ENCODE results near the gene TMEM42.

Gene TMEM42

GRCh38 chr3:44870375-44871061 lies 8.8 kb downstream of the TMEM42 start:
- DNase-seq (ENCODE audit: low read depth in 2 of 2, low spot score in 1 of 2) = no peak

- no peak for DNase-seq (ENCODE audit: low read depth in 2 of 2, low spot score in 1 of 2)
Measured at GRCh38 chr3:44874308-44874707, 12.6 kb downstream of the TMEM42 start, which contains the start of gene TGM4. Gene TGM4, plus strand, starts transcription at chr3:44874608. Its CDS starts 71 bp downstream, at chr3:44874679.

- no peak for DNase-seq (ENCODE audit: low read depth in 2 of 2, low spot score in 1 of 2)
Measured at GRCh38 chr3:44875596-44875995, 13.9 kb downstream of the TMEM42 start.

- DNase-seq (ENCODE audit: low read depth in 2 of 2, low spot score in 1 of 2) = no peak
Measured at GRCh38 chr3:44877333-44877732, 15.6 kb downstream of the TMEM42 start.

GRCh38 chr3:44880284-44880683 lies 18.6 kb downstream of the TMEM42 start:
- DNase-seq (ENCODE audit: low read depth in 2 of 2, low spot score in 1 of 2) = no peak

GRCh38 chr3:44883213-44883955 lies 21.7 kb downstream of the TMEM42 start:
- DNase-seq (ENCODE audit: low read depth in 2 of 2, low spot score in 1 of 2) = no peak

GRCh38 chr3:44883999-44884431 lies 22.3 kb downstream of the TMEM42 start:
- DNase-seq (ENCODE audit: low read depth in 2 of 2, low spot score in 1 of 2) = no peak

- DNase-seq (ENCODE audit: low read depth in 2 of 2, low spot score in 1 of 2) = no peak
Measured at GRCh38 chr3:44885618-44886017, 23.9 kb downstream of the TMEM42 start.

GRCh38 chr3:44886561-44886960 lies 24.8 kb downstream of the TMEM42 start:
- DNase-seq (ENCODE audit: low read depth in 2 of 2, low spot score in 1 of 2) = no peak

- DNase-seq (ENCODE audit: low read depth in 2 of 2, low spot score in 1 of 2) = no peak
Measured at GRCh38 chr3:44887101-44887500, 25.4 kb downstream of the TMEM42 start.

- no peak for DNase-seq (ENCODE audit: low read depth in 2 of 2, low spot score in 1 of 2)
Measured at GRCh38 chr3:44890258-44890657, 28.5 kb downstream of the TMEM42 start.

- no peak for DNase-seq (ENCODE audit: low read depth in 2 of 2, low spot score in 1 of 2)
Measured at GRCh38 chr3:44890852-44891251, 29.1 kb downstream of the TMEM42 start.

- DNase-seq (ENCODE audit: low read depth in 2 of 2, low spot score in 1 of 2) = no peak
Measured at GRCh38 chr3:44892689-44893088, 31.0 kb downstream of the TMEM42 start.

GRCh38 chr3:44893097-44893496 lies 31.4 kb downstream of the TMEM42 start:
- DNase-seq (ENCODE audit: low read depth in 2 of 2, low spot score in 1 of 2) = no peak

- no peak for DNase-seq (ENCODE audit: low read depth in 2 of 2, low spot score in 1 of 2)
Measured at GRCh38 chr3:44894485-44894884, 32.8 kb downstream of the TMEM42 start.

- no peak for DNase-seq (ENCODE audit: low read depth in 2 of 2, low spot score in 1 of 2)
Measured at GRCh38 chr3:44896440-44896839, 34.7 kb downstream of the TMEM42 start.

GRCh38 chr3:44899683-44900367 lies 38.1 kb downstream of the TMEM42 start:
- no peak for DNase-seq (ENCODE audit: low read depth in 2 of 2, low spot score in 1 of 2)

- DNase-seq (ENCODE audit: low read depth in 2 of 2, low spot score in 1 of 2) = no peak
Measured at GRCh38 chr3:44902628-44903027, 40.9 kb downstream of the TMEM42 start.

- DNase-seq (ENCODE audit: low read depth in 2 of 2, low spot score in 1 of 2) = no peak
Measured at GRCh38 chr3:44903314-44903713, 41.6 kb downstream of the TMEM42 start.

- DNase-seq (ENCODE audit: low read depth in 2 of 2, low spot score in 1 of 2) = no peak
Measured at GRCh38 chr3:44903751-44904150, 42.0 kb downstream of the TMEM42 start.

- DNase-seq (ENCODE audit: low read depth in 2 of 2, low spot score in 1 of 2) = no peak
Measured at GRCh38 chr3:44905446-44906157, 43.9 kb downstream of the TMEM42 start.
